ENCODE data around the gene GRIK3. TPM values are rescaled to one million over a fixed set of nuclear protein-coding genes. Genes with fewer than 3 reads are reported as not detected.

GRIK3 gene
- total and polyA plus RNA-seq, 2 experiments from 2014 or later = 0.31 to 2.9 TPM

DNA sequence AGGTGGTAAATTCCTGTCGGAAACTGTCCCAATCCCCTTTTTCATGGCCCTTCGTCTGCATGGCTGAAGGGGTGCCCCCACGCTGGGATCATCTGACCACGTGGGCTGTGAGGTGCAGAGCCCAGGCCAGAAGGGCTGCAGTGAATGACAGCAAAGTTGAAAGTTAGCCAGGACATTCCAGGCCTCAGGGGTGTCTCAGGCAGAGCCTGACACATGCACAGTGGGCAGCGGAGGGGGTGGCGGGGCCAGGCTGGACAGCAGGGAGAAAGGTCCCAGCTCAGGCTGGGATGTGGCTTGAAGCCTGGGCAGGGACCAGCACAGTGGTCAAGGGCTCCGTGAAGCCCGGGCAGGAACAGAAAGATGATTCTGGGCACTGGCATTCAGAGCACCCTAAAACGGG lies 49.6 kb downstream of the GRIK3 start (continued):
- TF ChIP-seq, protein P1, sequence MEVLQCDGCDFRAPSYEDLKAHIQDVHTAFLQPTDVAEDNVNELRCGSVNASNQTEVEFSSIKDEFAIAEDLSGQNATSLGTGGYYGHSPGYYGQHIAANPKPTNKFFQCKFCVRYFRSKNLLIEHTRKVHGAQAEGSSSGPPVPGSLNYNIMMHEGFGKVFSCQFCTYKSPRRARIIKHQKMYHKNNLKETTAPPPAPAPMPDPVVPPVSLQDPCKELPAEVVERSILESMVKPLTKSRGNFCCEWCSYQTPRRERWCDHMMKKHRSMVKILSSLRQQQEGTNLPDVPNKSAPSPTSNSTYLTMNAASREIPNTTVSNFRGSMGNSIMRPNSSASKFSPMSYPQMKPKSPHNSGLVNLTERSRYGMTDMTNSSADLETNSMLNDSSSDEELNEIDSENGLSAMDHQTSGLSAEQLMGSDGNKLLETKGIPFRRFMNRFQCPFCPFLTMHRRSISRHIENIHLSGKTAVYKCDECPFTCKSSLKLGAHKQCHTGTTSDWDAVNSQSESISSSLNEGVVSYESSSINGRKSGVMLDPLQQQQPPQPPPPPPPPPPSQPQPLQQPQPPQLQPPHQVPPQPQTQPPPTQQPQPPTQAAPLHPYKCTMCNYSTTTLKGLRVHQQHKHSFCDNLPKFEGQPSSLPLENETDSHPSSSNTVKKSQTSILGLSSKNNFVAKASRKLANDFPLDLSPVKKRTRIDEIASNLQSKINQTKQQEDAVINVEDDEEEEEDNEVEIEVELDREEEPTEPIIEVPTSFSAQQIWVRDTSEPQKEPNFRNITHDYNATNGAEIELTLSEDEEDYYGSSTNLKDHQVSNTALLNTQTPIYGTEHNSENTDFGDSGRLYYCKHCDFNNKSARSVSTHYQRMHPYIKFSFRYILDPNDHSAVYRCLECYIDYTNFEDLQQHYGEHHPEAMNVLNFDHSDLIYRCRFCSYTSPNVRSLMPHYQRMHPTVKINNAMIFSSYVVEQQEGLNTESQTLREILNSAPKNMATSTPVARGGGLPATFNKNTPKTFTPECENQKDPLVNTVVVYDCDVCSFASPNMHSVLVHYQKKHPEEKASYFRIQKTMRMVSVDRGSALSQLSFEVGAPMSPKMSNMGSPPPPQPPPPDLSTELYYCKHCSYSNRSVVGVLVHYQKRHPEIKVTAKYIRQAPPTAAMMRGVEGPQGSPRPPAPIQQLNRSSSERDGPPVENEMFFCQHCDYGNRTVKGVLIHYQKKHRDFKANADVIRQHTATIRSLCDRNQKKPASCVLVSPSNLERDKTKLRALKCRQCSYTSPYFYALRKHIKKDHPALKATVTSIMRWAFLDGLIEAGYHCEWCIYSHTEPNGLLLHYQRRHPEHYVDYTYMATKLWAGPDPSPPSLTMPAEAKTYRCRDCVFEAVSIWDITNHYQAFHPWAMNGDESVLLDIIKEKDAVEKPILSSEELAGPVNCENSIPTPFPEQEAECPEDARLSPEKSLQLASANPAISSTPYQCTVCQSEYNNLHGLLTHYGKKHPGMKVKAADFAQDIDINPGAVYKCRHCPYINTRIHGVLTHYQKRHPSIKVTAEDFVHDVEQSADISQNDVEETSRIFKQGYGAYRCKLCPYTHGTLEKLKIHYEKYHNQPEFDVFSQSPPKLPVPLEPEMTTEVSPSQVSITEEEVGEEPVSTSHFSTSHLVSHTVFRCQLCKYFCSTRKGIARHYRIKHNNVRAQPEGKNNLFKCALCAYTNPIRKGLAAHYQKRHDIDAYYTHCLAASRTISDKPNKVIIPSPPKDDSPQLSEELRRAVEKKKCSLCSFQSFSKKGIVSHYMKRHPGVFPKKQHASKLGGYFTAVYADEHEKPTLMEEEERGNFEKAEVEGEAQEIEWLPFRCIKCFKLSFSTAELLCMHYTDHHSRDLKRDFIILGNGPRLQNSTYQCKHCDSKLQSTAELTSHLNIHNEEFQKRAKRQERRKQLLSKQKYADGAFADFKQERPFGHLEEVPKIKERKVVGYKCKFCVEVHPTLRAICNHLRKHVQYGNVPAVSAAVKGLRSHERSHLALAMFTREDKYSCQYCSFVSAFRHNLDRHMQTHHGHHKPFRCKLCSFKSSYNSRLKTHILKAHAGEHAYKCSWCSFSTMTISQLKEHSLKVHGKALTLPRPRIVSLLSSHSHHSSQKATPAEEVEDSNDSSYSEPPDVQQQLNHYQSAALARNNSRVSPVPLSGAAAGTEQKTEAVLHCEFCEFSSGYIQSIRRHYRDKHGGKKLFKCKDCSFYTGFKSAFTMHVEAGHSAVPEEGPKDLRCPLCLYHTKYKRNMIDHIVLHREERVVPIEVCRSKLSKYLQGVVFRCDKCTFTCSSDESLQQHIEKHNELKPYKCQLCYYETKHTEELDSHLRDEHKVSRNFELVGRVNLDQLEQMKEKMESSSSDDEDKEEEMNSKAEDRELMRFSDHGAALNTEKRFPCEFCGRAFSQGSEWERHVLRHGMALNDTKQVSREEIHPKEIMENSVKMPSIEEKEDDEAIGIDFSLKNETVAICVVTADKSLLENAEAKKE (CRISPR knock-in tag; IDR thresholded peaks at IDR 0.05) = no peak
- TF ChIP-seq POLR2AphosphoS5 (IDR thresholded peaks at IDR 0.05; ENCODE audit: low read depth) (no peak), EZH2phosphoT487 (IDR thresholded peaks at IDR 0.05; ENCODE audit: unreplicated experiment) (no peak), JUNB (IDR thresholded peaks at IDR 0.05; ENCODE audit: unreplicated experiment) (no peak), NANOG (IDR thresholded peaks at IDR 0.05; ENCODE audit: borderline replicate concordance) (no peak), CREB1 (CRISPR knock-in tag; IDR thresholded peaks at IDR 0.05; ENCODE audit: low read depth) (no peak)

DNA sequence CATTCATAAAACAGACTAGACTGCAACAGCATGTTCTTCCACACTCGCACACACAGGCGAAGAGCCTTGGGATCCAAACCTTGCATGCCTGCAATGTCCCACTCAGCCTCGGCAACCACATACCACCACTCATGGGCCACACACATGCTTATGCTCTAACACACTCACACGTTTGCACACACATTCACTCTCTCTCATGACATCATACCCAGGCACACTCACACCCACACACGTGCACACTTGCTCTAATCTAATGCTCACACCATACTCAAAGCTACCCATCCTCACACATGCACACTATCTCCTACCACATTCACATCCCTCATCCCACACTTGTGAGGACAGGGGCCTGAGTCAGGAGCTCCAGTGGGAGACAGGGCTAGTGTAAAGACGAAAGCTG lies 50.3 kb downstream of the GRIK3 start:
- peaks cover 14% of the 10 kb centered on the region for H3K27me3 Mint-ChIP-seq (ENCODE audit: insufficient read depth, low read depth, poor library complexity)
- no peak overlapping the region for H3K27ac Mint-ChIP-seq
- no peak overlapping the region for H3K27ac ChIP-seq (ENCODE audit: low read depth)
- peaks cover 2% of the 10 kb centered on the region; the same call in 1 of the 2 replicates for H3K9me2 ChIP-seq (ENCODE audit: insufficient read depth)
- ATAC-seq (no peak), DNase-seq (ENCODE audit: low spot score) (no peak)
- no peak overlapping the region for H2AFZ ChIP-seq
- H3K79me2 ChIP-seq (replicated peaks; ENCODE audit: insufficient read depth) = no peaks in the 10 kb centered on the region
- H3K4me3 Mint-ChIP-seq = no peak overlapping the region
- H4K20me1 ChIP-seq (replicated peaks; ENCODE audit: insufficient read depth) = no peaks in the 10 kb centered on the region
- H3K36me3 ChIP-seq (ENCODE audit: insufficient read depth) = no peaks in the 10 kb centered on the region
- H3K4me2 ChIP-seq = no peak overlapping the region
- H3K27me3 ChIP-seq (ENCODE audit: insufficient read depth) = no peaks in the 10 kb centered on the region
- no peak overlapping the region for H3K4me3 ChIP-seq
- H3F3A ChIP-seq (replicated peaks; ENCODE audit: low read depth) = no peaks in the 10 kb centered on the region
- peaks cover 4% of the 10 kb centered on the region; the same call in 1 of the 2 replicates for H3K4me1 ChIP-seq (ENCODE audit: insufficient read depth)
- H3K36me3 Mint-ChIP-seq (ENCODE audit: low read depth) = no peaks in the 10 kb centered on the region
- no peaks in the 10 kb centered on the region; the same call in 2 of the 3 replicates for H3K9me3 Mint-ChIP-seq
- H3K4me1 Mint-ChIP-seq = peaks cover 14% of the 10 kb centered on the region
- no peak for TF ChIP-seq NANOG (IDR thresholded peaks at IDR 0.05; ENCODE audit: borderline replicate concordance)
- no peak for TF ChIP-seq CREB1 (CRISPR knock-in tag; IDR thresholded peaks at IDR 0.05; ENCODE audit: low read depth)
- TF ChIP-seq, protein P2, sequence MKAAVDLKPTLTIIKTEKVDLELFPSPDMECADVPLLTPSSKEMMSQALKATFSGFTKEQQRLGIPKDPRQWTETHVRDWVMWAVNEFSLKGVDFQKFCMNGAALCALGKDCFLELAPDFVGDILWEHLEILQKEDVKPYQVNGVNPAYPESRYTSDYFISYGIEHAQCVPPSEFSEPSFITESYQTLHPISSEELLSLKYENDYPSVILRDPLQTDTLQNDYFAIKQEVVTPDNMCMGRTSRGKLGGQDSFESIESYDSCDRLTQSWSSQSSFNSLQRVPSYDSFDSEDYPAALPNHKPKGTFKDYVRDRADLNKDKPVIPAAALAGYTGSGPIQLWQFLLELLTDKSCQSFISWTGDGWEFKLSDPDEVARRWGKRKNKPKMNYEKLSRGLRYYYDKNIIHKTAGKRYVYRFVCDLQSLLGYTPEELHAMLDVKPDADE (IDR thresholded peaks at IDR 0.05) = no peak
- TF ChIP-seq, protein P3, sequence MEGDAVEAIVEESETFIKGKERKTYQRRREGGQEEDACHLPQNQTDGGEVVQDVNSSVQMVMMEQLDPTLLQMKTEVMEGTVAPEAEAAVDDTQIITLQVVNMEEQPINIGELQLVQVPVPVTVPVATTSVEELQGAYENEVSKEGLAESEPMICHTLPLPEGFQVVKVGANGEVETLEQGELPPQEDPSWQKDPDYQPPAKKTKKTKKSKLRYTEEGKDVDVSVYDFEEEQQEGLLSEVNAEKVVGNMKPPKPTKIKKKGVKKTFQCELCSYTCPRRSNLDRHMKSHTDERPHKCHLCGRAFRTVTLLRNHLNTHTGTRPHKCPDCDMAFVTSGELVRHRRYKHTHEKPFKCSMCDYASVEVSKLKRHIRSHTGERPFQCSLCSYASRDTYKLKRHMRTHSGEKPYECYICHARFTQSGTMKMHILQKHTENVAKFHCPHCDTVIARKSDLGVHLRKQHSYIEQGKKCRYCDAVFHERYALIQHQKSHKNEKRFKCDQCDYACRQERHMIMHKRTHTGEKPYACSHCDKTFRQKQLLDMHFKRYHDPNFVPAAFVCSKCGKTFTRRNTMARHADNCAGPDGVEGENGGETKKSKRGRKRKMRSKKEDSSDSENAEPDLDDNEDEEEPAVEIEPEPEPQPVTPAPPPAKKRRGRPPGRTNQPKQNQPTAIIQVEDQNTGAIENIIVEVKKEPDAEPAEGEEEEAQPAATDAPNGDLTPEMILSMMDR (conservative IDR thresholded peaks at IDR 0.05; ENCODE audit: low read depth in 2 of 2) = no peak
- no peak for TF ChIP-seq POLR2AphosphoS5 (IDR thresholded peaks at IDR 0.05; ENCODE audit: low read depth)
- TF ChIP-seq ZNF331 (CRISPR knock-in tag; IDR thresholded peaks at IDR 0.05; ENCODE audit: low read depth) = no peak
- no peak for TF ChIP-seq ZNF114 (CRISPR knock-in tag; IDR thresholded peaks at IDR 0.05)
- TF ChIP-seq, protein P4, sequence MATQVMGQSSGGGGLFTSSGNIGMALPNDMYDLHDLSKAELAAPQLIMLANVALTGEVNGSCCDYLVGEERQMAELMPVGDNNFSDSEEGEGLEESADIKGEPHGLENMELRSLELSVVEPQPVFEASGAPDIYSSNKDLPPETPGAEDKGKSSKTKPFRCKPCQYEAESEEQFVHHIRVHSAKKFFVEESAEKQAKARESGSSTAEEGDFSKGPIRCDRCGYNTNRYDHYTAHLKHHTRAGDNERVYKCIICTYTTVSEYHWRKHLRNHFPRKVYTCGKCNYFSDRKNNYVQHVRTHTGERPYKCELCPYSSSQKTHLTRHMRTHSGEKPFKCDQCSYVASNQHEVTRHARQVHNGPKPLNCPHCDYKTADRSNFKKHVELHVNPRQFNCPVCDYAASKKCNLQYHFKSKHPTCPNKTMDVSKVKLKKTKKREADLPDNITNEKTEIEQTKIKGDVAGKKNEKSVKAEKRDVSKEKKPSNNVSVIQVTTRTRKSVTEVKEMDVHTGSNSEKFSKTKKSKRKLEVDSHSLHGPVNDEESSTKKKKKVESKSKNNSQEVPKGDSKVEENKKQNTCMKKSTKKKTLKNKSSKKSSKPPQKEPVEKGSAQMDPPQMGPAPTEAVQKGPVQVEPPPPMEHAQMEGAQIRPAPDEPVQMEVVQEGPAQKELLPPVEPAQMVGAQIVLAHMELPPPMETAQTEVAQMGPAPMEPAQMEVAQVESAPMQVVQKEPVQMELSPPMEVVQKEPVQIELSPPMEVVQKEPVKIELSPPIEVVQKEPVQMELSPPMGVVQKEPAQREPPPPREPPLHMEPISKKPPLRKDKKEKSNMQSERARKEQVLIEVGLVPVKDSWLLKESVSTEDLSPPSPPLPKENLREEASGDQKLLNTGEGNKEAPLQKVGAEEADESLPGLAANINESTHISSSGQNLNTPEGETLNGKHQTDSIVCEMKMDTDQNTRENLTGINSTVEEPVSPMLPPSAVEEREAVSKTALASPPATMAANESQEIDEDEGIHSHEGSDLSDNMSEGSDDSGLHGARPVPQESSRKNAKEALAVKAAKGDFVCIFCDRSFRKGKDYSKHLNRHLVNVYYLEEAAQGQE (IDR thresholded peaks at IDR 0.05; ENCODE audit: unreplicated experiment) = no peak
